ENCODE measurements around the gene ARHGEF5. TPM values are rescaled to one million over a fixed set of nuclear protein-coding genes. Genes with fewer than 3 reads are reported as not detected.

ARHGEF5 gene
- total and polyA plus RNA-seq, 2 experiments from 2014 or later, result 10.2 to 27.1 TPM

DNA sequence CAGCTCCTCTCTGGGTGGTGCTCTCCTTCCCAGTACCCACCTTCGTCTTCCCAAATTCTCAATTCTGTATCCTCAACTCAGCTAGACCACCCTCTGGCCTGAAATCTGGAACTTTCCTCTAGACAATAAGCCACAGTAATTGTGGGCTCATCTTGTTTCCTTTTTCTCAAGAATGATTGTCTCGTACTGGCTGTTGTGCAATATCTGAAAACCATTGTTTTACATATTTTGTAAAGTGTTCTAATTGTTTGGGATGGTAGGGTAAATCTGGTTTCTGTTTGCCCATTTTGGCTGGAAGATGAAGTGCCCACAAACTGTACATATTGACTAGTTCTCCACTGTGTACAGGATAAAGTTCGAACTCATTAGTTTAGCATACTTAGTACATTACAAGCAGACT, 59.6 kb downstream of the ARHGEF5 start:
- peaks cover 2% of the 10 kb centered on the region for H3K27me3 Mint-ChIP-seq (ENCODE audit: insufficient read depth, low read depth, poor library complexity)
- Histone ChIP-seq H3K27me3 (ENCODE audit: insufficient read depth) (no peaks in the 10 kb centered on the region), H2AFZ (no peak overlapping the region), H3F3A (replicated peaks; ENCODE audit: low read depth) (no peaks in the 10 kb centered on the region), H3K4me1 (ENCODE audit: insufficient read depth) (no peaks in the 10 kb centered on the region), H3K36me3 (ENCODE audit: insufficient read depth) (no peaks in the 10 kb centered on the region), H3K9me2 (ENCODE audit: insufficient read depth) (no peaks in the 10 kb centered on the region), H3K79me2 (replicated peaks; ENCODE audit: insufficient read depth) (no peaks in the 10 kb centered on the region), H3K27ac (ENCODE audit: low read depth) (no peak overlapping the region), H4K20me1 (replicated peaks; ENCODE audit: insufficient read depth) (no peaks in the 10 kb centered on the region), H3K4me3 (no peak overlapping the region), H3K4me2 (no peak overlapping the region)
- no peak overlapping the region for H3K27ac Mint-ChIP-seq
- DNase-seq (ENCODE audit: low spot score) (no peak), ATAC-seq (no peak)
- H3K9me3 Mint-ChIP-seq, result peaks cover 17% of the 10 kb centered on the region
- H3K4me3 Mint-ChIP-seq, result no peak overlapping the region
- peaks cover 6% of the 10 kb centered on the region; the same call in 1 of the 3 replicates for H3K4me1 Mint-ChIP-seq
- TF ChIP-seq, protein P1, sequence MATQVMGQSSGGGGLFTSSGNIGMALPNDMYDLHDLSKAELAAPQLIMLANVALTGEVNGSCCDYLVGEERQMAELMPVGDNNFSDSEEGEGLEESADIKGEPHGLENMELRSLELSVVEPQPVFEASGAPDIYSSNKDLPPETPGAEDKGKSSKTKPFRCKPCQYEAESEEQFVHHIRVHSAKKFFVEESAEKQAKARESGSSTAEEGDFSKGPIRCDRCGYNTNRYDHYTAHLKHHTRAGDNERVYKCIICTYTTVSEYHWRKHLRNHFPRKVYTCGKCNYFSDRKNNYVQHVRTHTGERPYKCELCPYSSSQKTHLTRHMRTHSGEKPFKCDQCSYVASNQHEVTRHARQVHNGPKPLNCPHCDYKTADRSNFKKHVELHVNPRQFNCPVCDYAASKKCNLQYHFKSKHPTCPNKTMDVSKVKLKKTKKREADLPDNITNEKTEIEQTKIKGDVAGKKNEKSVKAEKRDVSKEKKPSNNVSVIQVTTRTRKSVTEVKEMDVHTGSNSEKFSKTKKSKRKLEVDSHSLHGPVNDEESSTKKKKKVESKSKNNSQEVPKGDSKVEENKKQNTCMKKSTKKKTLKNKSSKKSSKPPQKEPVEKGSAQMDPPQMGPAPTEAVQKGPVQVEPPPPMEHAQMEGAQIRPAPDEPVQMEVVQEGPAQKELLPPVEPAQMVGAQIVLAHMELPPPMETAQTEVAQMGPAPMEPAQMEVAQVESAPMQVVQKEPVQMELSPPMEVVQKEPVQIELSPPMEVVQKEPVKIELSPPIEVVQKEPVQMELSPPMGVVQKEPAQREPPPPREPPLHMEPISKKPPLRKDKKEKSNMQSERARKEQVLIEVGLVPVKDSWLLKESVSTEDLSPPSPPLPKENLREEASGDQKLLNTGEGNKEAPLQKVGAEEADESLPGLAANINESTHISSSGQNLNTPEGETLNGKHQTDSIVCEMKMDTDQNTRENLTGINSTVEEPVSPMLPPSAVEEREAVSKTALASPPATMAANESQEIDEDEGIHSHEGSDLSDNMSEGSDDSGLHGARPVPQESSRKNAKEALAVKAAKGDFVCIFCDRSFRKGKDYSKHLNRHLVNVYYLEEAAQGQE (IDR thresholded peaks at IDR 0.05; ENCODE audit: unreplicated experiment), result no peak
- TF ChIP-seq EZH2 (IDR thresholded peaks at IDR 0.05; ENCODE audit: low read depth, unreplicated experiment) (no peak), ZNF114 (CRISPR knock-in tag; IDR thresholded peaks at IDR 0.05) (no peak), ZNF331 (CRISPR knock-in tag; IDR thresholded peaks at IDR 0.05; ENCODE audit: low read depth) (no peak), NANOG (IDR thresholded peaks at IDR 0.05; ENCODE audit: borderline replicate concordance) (no peak), CREB1 (CRISPR knock-in tag; IDR thresholded peaks at IDR 0.05; ENCODE audit: low read depth) (no peak), JUNB (IDR thresholded peaks at IDR 0.05; ENCODE audit: unreplicated experiment) (no peak), STAT1 (IDR thresholded peaks at IDR 0.05; ENCODE audit: unreplicated experiment) (no peak), POLR2AphosphoS5 (IDR thresholded peaks at IDR 0.05; ENCODE audit: low read depth) (no peak), EZH2phosphoT487 (IDR thresholded peaks at IDR 0.05; ENCODE audit: unreplicated experiment) (no peak)
- TF ChIP-seq, protein P2, sequence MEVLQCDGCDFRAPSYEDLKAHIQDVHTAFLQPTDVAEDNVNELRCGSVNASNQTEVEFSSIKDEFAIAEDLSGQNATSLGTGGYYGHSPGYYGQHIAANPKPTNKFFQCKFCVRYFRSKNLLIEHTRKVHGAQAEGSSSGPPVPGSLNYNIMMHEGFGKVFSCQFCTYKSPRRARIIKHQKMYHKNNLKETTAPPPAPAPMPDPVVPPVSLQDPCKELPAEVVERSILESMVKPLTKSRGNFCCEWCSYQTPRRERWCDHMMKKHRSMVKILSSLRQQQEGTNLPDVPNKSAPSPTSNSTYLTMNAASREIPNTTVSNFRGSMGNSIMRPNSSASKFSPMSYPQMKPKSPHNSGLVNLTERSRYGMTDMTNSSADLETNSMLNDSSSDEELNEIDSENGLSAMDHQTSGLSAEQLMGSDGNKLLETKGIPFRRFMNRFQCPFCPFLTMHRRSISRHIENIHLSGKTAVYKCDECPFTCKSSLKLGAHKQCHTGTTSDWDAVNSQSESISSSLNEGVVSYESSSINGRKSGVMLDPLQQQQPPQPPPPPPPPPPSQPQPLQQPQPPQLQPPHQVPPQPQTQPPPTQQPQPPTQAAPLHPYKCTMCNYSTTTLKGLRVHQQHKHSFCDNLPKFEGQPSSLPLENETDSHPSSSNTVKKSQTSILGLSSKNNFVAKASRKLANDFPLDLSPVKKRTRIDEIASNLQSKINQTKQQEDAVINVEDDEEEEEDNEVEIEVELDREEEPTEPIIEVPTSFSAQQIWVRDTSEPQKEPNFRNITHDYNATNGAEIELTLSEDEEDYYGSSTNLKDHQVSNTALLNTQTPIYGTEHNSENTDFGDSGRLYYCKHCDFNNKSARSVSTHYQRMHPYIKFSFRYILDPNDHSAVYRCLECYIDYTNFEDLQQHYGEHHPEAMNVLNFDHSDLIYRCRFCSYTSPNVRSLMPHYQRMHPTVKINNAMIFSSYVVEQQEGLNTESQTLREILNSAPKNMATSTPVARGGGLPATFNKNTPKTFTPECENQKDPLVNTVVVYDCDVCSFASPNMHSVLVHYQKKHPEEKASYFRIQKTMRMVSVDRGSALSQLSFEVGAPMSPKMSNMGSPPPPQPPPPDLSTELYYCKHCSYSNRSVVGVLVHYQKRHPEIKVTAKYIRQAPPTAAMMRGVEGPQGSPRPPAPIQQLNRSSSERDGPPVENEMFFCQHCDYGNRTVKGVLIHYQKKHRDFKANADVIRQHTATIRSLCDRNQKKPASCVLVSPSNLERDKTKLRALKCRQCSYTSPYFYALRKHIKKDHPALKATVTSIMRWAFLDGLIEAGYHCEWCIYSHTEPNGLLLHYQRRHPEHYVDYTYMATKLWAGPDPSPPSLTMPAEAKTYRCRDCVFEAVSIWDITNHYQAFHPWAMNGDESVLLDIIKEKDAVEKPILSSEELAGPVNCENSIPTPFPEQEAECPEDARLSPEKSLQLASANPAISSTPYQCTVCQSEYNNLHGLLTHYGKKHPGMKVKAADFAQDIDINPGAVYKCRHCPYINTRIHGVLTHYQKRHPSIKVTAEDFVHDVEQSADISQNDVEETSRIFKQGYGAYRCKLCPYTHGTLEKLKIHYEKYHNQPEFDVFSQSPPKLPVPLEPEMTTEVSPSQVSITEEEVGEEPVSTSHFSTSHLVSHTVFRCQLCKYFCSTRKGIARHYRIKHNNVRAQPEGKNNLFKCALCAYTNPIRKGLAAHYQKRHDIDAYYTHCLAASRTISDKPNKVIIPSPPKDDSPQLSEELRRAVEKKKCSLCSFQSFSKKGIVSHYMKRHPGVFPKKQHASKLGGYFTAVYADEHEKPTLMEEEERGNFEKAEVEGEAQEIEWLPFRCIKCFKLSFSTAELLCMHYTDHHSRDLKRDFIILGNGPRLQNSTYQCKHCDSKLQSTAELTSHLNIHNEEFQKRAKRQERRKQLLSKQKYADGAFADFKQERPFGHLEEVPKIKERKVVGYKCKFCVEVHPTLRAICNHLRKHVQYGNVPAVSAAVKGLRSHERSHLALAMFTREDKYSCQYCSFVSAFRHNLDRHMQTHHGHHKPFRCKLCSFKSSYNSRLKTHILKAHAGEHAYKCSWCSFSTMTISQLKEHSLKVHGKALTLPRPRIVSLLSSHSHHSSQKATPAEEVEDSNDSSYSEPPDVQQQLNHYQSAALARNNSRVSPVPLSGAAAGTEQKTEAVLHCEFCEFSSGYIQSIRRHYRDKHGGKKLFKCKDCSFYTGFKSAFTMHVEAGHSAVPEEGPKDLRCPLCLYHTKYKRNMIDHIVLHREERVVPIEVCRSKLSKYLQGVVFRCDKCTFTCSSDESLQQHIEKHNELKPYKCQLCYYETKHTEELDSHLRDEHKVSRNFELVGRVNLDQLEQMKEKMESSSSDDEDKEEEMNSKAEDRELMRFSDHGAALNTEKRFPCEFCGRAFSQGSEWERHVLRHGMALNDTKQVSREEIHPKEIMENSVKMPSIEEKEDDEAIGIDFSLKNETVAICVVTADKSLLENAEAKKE (CRISPR knock-in tag; IDR thresholded peaks at IDR 0.05), result no peak
- TF ChIP-seq, protein P3, sequence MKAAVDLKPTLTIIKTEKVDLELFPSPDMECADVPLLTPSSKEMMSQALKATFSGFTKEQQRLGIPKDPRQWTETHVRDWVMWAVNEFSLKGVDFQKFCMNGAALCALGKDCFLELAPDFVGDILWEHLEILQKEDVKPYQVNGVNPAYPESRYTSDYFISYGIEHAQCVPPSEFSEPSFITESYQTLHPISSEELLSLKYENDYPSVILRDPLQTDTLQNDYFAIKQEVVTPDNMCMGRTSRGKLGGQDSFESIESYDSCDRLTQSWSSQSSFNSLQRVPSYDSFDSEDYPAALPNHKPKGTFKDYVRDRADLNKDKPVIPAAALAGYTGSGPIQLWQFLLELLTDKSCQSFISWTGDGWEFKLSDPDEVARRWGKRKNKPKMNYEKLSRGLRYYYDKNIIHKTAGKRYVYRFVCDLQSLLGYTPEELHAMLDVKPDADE (IDR thresholded peaks at IDR 0.05), result no peak
- TF ChIP-seq, protein P4, sequence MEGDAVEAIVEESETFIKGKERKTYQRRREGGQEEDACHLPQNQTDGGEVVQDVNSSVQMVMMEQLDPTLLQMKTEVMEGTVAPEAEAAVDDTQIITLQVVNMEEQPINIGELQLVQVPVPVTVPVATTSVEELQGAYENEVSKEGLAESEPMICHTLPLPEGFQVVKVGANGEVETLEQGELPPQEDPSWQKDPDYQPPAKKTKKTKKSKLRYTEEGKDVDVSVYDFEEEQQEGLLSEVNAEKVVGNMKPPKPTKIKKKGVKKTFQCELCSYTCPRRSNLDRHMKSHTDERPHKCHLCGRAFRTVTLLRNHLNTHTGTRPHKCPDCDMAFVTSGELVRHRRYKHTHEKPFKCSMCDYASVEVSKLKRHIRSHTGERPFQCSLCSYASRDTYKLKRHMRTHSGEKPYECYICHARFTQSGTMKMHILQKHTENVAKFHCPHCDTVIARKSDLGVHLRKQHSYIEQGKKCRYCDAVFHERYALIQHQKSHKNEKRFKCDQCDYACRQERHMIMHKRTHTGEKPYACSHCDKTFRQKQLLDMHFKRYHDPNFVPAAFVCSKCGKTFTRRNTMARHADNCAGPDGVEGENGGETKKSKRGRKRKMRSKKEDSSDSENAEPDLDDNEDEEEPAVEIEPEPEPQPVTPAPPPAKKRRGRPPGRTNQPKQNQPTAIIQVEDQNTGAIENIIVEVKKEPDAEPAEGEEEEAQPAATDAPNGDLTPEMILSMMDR (conservative IDR thresholded peaks at IDR 0.05; ENCODE audit: low read depth in 2 of 2), result no peak
- H3K36me3 Mint-ChIP-seq (ENCODE audit: low read depth), result peaks cover 10% of the 10 kb centered on the region; the same call in 1 of the 3 replicates

Data from GM23338 (cell line).